Dedifferentiated amniotic fluid mesenchymal stem cell (primary cell): ENCODE measurements around the gene VPS26B.
"Not testable (repeated sequence)": the region's sequence is repeated elsewhere in the genome, so short reads cannot be mapped to it uniquely, and the experiment has no call there.

Experiments
- DNase-seq: peaks from one replicate; pipeline ENCODE4 v3.0.0-alpha.2; 2016; ENCODE audit errors: extremely low spot score

Gene VPS26B

DNA sequence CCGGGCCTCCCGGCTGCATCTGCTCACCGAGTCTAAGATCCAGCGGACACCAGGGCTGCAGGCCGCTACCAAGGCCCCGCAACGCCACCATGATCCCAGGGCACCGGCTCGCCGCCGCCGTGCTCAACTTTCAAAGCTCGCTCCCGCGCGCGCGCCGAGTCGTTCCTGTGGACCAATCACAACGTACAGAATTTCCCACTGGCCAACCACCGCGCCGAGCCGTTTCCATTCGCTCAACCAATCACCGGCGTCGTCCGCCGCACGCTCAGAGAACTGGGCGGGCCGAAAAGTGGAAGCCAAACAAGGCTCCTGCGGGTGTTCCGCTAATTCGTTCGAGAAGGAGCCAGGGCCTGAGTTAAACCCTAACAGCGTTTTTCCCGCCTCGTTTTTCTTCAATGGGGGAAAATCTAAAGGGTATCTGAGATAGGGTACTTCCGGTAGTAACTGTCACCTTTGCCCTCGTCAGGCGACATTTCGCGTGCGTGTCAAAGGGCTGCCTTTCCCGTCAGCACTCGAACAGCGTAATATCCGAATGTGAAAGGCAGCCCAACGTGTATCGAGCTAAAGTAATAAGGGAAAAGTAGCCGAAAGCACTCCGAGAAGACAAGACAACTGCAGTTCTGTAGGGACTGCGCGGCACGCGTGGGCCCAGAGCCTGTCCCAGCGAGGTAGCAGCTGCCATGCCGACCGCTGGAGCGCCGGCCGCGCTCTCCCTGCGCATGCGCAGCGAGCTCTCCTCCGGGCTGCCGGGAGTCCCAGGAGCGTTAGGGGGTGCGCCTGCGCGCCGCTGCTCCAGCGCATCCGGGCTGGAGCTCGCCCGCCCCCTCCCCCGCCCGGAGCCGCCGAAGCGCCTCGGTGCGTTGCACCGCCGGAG, at the start of gene VPS26B, which contains the start of gene NCAPD3:
VPS26B (plus strand) TSS at position 836 of the 874 bp plus-strand sequence. CDS start 452 bp downstream, outside the sequence.
NCAPD3 (minus strand) TSS at position 132 of the 874 bp plus-strand sequence; CDS start at position 91, 41 bp downstream.
- DNase-seq: peak; percentile 98

DNA sequence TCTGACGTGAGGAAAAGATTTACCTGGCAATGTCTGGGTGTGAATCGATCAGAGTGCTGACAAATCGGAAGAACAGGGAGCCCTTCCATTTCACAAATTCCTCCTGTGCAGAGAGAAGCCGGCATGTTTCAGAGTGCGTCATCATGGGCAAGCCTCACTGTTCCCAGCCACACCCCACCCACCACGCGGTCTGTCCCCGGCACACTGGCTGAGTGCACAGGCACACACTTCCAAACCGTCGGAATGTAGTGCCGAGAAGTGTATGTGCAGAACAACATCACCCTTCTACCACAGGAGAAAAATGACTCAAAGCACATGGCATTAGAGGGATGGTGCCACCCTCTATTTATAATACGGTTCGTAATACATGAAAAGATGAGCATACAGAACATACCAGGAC, 48.2 kb upstream of the VPS26B start:
- DNase-seq: no peak

DNA sequence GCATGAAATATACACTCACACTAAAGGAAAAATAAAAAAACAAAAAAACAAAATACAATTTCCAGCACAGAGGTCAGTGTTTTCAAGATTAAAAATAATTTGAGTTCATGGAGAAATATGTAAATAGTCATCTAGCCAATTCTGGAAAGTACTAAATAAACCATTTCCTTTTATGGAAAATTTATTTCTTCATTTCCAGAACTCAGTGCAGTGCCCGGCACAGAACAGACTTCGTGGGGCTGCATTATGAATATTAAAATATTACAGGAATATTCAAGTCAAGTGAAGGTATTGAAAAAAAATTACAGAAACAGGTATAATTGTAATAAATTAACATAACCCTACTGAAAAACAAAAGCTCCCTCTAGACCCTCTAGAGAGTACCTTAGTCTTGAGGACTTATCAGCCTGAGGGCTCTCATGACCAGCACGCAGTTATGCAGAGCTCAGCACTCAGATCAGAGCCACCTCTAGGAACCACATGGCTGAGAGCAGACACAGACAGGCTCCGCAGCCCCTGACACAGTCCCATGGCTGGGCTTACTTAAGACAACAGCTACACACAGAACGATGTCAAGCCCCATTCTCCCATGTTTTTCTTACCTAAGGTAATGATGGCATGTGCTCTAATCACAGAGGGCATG, 46.3 kb upstream of the VPS26B start:
- DNase-seq: no peak

DNA sequence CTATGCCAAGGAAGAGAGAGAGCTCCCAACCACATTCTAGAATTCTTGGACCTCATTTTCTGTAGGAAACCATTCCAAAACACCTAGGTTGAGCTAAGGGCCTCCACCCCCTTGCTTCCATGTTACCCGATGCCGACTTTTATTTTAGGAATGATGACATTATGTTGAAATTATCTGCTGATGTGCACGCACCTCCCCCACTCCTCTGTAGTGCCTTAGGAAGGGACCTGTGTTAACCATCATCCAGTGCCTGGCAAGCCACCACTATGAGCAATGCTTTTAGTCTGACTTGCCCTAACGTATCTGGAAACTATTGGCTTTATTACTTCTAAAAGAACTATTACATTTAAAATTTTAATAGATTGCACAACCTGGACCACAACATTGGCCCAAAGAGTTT, 42.8 kb upstream of the VPS26B start:
- DNase-seq: no peak

DNA sequence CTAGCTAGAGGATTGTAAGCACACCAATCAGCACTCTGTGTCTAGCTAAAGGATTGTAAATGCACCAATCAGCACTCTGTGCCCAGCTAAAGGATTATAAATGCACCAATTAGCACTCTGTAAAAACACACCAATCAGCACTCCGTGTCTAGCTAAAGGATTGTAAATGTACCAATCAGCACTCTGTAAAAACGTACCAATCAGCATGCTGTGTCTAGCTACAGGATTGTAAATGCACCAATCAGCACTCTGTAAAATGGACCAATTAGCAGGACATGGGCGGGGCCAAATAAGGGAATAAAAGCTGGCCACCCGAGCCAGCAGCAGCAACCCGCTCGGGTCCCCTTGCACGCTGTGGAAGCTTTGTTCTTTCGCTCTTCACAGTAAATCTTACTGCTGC, 36.4 kb upstream of the VPS26B start:
- DNase-seq: not testable (repeated sequence)

DNA sequence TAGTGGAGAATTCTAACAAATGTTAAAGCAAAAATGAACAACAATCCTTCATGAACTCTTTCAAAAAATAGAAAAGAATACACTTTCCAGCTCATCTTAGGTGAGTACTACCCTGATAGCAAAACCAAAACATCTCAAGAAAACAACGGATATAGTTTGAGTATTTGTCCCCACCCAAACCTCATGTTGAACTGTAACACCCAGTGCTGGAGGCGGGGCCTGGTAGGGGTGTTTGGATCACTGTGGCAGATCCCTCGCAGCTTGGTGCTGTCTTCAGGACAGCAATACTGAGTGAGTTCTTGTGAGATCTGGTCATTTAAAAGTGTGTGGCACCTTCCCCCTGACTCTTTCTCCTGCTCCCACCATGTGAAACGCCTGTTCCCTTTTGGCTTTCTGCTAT, 27.7 kb upstream of the VPS26B start:
- no peak for DNase-seq

DNA sequence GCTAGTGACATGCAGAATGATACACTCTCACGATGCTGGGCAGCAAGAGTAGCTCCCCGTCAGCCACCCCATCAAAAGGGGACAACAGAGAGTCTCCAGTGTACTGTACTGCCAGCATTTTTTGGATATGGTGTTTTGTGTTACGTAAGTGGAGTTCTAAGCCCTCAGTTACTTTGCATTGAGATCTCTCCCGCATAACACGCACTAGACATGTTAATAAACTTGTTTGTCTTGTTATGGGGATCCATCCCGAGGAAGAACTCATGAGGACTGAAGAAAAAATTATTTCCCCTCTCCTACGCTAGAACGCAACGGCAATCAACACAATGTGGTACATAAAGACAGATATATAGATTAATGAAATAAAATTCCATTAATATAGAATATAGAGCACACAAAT, 24.9 kb upstream of the VPS26B start:
- DNase-seq: no peak

DNA sequence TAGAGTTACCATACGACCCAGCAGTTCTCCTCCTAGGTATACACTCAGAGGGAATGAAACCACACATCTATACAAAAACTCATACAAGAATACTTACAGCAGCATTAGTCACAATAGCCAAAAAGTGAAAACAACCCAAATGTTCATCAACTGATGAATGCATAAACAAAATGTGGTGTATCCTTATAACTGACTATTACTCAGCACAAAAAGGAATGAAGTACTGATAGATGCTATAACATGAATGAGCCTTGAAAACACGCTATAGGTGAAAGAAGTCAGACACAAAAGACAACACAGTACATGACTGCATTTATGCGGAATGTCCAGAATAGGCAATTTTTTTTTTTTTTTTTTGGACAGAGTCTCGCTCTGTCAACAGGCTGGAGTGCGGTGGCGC, 23.8 kb upstream of the VPS26B start:
- DNase-seq: no peak

DNA sequence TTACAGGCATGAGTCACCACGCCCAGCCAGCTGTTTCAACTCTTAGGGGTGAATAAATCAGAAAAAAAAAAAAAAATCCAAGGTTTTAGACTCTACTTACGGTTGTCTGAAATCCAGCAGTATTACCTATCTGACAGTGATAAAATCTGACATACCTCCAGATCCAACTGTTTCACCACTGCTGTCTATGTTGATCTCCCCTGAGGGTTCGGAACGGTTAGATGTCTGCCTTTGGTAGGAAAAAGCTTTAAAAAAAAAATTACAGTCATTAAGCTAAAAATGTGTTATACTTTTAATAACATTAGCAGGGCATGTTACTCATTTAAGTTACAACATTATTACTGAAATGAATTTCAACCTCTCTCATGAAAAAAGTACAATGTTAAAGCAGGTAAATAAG, 21.8 kb upstream of the VPS26B start:
- DNase-seq: no peak

DNA sequence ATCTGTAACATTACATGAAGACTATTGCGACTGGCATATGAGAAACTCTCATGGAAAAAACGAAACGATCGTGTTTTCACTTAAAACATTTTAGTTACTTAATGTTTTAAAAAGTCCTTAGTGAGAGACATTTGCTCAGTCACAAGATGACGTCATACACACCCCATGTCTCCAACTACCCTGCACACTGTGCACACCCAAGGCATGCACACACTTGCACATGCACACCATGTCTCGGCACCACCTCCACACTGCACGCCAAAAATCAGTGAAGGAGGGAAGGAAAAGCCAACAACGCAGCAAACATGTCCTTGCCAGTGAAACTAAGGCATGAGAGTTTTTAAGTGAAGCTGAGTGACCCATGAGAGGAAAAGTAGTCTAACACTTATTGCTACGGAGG, 18.7 kb upstream of the VPS26B start:
- no peak for DNase-seq

DNA sequence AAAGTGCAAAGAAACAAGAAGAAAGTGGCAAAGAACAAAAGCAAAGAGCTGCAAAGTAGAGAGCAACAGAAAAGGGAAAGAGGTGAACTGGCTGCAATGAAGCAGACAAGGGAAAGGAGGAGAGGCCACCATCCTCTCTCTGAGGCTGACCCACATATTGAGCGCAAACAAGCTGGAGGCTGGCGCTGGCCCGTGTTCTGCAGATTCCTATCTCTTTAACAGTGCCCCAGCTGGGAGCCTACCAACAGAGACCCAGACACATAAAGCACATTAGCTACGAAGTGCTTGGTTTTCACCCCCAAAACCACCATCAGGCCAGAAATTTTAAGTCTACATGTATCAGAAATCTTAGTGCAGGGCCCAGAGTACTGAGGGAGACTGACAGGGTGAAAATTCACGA, 18.3 kb upstream of the VPS26B start:
- DNase-seq: no peak

DNA sequence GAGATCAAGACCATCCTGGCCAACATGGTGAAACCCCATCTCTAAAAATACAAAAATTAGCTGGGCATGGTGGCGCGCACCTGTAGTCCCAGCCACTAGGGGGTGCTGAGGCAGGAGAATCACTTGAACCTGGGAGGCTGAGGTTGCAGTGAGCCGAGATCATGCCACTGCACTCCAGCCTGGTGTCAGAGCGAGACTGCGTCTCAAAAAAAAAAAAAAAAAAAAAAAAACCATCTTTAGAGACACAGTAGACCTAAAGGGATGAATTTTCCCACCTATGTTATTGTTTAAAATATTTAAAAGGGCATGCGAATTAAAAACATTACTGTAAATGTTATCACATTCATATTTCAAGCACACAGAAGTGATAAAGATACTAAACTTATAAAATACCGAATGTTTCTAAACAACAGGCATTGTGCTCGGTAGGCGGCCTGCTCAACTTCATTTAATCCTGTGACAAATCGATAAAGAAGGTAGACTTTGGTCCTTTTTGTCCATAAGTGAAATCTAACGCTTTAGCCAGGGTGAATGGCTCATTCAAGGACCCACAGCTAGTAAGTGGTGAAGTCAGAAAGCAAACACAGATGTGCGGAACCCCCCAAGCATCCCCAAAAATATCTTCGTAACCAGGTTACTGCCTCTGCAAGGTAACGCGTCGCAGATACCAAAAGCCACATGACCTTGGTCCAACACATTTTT, 16.8 kb upstream of the VPS26B start:
- DNase-seq: no peak

DNA sequence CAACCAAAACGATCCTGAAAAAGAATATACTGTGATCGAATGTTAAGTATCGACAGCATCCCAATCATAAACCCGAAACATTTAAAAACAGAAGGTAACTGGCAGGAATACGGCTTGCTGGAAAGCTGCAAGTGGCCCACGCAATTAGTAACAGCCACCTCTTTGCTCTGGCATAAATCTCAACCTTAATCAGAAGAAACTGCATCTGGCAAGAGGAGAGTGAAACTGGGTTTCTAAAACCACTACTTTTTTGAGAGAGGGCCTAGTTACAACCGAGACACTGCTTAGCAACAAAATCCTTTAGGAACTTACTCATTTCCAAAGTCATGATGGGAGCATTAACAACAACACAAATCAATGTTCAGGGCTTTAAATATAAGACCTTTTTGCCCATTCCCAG, 8.6 kb upstream of the VPS26B start:
- DNase-seq: no peak

DNA sequence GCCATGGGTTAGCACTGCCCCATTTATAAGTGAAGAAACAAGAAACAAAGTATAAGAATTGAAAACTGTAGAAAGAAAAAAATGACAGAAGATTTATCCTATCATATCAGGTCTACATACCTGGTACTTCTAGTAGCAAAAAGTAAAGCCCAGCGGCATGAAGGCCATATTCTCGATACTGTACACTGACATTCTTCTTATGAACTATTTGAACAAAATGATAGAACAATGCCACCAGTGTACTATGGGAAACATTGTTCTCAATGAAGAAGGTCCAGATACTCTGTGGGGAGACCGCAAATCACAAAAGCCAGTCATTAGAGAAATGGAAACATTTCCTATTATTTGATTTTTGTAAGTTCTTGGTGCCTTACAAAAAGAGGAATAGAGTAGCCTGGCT, 7.7 kb upstream of the VPS26B start:
- no peak for DNase-seq

DNA sequence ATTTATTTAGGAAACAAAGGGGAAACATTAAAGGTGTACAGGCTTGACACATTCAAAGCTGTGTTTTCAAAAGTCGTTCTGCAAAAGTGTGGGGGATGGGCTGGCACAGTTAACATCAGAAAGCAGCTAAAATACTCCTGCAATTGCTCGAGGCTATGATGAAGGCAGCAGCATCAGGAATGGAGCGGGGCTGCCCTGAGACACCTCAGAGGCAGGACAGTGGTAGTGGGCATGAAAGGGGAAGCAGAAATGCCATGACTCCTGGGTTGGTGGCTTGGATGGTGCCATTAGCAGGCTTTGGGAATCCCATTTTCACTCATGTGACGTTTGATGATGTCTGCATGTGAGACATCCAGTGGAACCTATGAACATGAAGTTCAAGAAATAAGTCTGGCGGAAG, 1.4 kb upstream of the VPS26B start:
- DNase-seq: no peak

DNA sequence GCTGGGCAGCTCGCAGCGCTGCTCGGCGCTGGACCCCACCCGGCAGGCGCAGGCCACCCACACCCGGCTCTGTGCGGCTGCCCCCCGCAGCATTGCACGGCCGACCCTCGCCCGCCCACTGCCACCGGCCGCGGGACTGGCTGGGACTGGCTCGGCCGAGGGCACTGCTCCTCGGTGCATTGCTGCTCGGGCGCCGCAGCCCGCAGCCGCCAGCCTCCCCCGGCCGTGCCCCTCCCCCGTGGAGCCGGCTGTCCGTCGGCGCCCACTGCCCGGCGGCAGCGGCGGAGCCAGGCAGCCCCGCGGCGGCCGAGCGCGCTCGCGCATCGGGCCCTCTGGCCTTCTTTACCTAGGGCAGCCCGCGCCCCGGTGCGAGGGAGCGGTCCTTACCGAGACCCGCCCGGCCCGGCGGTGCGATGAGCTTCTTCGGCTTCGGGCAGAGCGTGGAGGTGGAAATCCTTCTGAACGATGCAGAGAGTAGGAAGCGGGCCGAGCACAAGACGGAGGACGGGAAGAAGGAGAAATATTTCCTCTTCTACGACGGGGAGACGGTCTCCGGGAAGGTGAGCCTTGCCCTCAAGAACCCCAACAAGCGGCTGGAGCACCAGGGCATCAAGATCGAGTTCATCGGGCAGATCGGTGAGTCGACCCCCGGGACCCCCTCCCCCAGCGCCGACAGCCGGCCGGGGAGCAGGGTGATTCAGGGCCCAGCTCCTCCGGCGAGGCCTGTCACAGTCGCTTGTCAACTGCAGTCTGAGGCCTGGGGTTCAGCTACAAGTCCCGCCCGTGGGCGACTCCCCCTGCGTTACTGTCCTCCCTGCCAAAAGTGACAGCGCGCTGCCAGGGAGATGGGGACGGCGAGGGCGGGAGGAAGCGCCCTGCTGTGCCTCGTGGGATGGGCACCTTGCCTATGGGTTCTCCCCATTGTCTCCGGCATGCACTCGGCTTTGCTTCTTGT, 516 bp downstream of the VPS26B start:
- no peak for DNase-seq

DNA sequence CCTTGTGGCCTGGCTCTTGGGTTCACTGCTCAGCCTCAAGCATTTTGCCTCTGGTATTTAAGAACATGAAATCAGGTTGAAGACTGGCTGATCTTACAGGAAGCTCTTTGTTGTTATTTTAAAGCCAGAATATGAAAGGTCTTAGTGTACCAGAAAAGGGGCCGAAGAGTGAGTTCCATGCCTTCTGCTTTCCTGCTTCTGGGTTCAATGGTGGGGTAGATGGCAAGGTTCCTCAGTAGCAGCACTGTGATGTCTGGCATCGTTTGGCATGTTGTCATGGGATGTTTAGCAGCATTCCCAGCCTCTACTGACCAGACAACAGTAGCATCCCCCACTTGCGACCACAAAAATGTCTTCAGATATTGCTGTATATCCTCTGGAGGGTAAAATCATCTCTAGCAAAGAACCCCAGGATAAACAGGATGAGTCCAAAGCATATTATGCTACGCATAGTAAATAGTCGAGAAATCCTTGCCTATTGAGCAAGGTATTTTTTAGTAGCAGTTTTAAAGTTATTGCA, 2.4 kb downstream of the VPS26B start:
- no peak for DNase-seq

DNA sequence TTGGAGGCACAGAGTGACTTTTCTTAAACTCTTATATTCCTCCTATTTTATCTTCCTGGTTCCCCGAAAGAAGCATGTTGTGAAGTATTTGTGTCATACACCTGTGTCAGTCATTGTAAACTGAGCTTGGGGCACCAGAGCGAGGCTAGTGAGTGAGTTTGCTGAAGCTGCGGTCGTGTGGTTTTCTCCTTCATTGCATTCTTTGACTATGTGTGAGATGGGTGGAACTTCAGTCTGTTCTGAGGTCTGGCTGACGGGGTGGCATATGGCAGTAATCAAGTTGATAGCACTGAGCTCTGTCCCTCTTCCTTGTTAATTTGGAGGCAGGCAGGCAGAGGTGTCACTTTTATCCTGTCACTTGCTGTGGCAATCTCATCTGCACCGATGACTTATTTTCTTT, 4.2 kb downstream of the VPS26B start:
- DNase-seq: no peak

DNA sequence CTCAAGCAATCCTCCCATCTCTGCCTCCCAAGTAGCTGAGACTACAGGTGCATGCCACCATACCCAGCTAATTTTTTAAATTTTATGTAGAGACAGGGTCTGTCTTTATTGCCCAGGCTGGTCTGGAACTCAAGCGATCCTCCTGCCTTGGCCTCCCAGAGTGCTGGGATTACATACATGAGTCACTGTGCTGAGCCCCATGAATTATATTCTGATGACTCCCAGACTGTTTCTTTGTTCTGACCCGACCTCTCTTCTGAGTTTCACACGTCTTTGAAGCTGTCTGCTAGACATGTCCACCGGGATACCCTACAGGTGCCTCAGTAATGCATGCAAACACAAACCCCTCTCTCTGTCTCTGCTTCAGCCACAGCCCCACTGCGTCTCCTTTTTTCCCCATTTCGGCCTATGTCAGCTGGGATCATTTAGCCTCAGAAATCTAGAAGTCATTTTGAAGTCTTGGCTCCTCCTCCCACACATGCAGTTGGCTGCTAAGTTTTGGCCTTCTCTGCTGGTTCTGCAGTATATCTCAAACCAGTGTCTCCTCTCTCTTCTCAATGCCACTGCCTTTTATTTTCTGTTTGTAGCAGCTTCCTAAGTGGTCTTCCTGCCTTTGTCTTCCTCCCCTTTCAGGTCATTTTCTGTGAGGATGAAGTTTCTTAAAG, 4.8 kb downstream of the VPS26B start:
- no peak for DNase-seq

DNA sequence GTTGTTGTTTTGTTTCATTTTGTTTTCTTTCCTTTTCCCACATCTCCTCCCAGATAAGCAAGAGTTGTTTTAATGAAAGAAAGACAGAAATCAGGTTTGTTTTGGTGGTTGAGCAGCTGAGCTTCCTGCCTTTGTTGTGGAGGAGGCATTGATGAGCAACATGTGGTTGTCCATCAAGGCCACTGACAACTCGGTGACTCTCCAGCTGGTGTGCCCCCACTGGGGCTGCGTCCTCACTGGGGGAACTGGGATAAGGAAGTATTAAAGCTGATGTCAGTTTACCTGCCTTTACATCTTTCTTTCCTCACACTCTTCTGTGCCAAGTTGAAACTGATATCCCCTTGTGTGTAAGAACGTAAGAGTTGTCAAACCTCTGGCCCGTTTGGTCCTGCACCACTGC, 5.9 kb downstream of the VPS26B start:
- DNase-seq: no peak
